Stimulated activated CD8-positive, alpha-beta memory T cell treated with anti-CD3 and anti-CD28 coated beads, Interleukin-15, amount 100 ng/mL, for 24 hours (primary cell): ENCODE data around the gene CDC42SE2.

Experiments used
- DNase-seq: peaks from one replicate; pipeline ENCODE4 v3.0.0-alpha.2; 2020; ENCODE audit warnings: low read depth

The CDC42SE2 gene

GRCh38 chr5:131263648-131264450, at the start of gene CDC42SE2:
CDC42SE2 (plus strand) TSS chr5:131264053; CDS start chr5:131359494, 95,441 bp downstream.
- DNase-seq, result peak; percentile 72

GRCh38 chr5:131214609-131215227, 49.1 kb upstream of the CDC42SE2 start:
- DNase-seq, result no peak

- DNase-seq, result no peak
Observed at GRCh38 chr5:131217791-131218190, 46.1 kb upstream of the CDC42SE2 start.

- no peak for DNase-seq
Observed at GRCh38 chr5:131218392-131218791, 45.5 kb upstream of the CDC42SE2 start.

GRCh38 chr5:131220566-131220965, 43.3 kb upstream of the CDC42SE2 start:
- DNase-seq, result no peak

- no peak for DNase-seq
Observed at GRCh38 chr5:131221008-131221703, 42.7 kb upstream of the CDC42SE2 start.

- DNase-seq, result no peak
Observed at GRCh38 chr5:131221888-131222287, 42.0 kb upstream of the CDC42SE2 start.

GRCh38 chr5:131222731-131223130, 41.1 kb upstream of the CDC42SE2 start:
- no peak for DNase-seq

- DNase-seq, result no peak
Observed at GRCh38 chr5:131223751-131224386, 40.0 kb upstream of the CDC42SE2 start.

- no peak for DNase-seq
Observed at GRCh38 chr5:131224387-131225201, 39.3 kb upstream of the CDC42SE2 start.

GRCh38 chr5:131225282-131225974, 38.4 kb upstream of the CDC42SE2 start:
- DNase-seq, result no peak

- DNase-seq, result no peak
Observed at GRCh38 chr5:131226899-131227298, 37.0 kb upstream of the CDC42SE2 start.

GRCh38 chr5:131228646-131229045, 35.2 kb upstream of the CDC42SE2 start:
- no peak for DNase-seq

GRCh38 chr5:131229623-131230022, 34.2 kb upstream of the CDC42SE2 start:
- no peak for DNase-seq

GRCh38 chr5:131230406-131230805, 33.4 kb upstream of the CDC42SE2 start:
- DNase-seq, result no peak

- DNase-seq, result no peak
Observed at GRCh38 chr5:131239686-131240085, 24.2 kb upstream of the CDC42SE2 start.

GRCh38 chr5:131242728-131243255, 21.1 kb upstream of the CDC42SE2 start:
- no peak for DNase-seq

GRCh38 chr5:131245312-131245711, 18.5 kb upstream of the CDC42SE2 start:
- DNase-seq, result no peak

GRCh38 chr5:131245948-131246347, 17.9 kb upstream of the CDC42SE2 start:
- no peak for DNase-seq

GRCh38 chr5:131246504-131246903, 17.3 kb upstream of the CDC42SE2 start:
- DNase-seq, result no peak
